ENCODE data around the gene RALGAPA2.

Gene RALGAPA2

DNA sequence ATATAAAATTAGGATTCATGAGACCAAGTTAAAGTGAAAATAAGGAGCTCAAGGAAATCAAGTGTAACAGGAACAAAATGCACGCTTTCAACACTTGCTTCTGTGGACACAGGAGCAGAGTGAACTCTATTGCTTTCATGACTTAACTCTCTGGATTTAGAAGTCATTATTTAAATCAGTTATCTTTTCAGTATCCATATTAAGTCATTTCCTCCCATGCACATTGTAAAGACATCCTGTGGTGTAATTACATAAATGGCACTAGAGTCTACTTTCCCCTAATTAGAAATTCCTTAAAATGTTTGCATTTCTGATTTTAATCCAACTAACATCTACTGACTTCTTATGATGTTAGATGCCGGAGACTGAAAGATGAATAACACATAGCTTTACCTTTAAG, 256.5 kb downstream of the RALGAPA2 start:
- DNase-seq = no peak

- no peak for DNase-seq
Observed at GRCh38 chr20:20454850-20455627, 257.4 kb downstream of the RALGAPA2 start.

DNA sequence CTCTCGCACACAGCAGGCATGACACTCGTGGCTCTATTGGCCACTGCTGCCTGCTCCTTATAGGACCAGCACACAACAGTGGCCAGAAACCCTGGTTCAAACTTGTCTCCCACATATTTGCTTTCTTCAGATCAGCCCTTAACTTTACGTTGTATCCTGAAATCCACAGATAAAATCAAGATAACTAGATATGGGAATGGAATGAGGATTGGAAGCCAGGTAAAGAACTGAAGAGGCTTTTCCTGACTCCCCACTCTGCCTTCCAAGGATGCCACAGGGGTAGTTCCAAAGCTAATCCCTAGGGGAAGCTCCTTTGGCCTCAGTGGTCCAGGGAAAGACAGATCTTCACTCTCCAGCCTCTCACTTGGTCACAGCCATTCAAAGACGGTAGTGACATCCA, 258.1 kb downstream of the RALGAPA2 start:
- no peak for DNase-seq

DNA sequence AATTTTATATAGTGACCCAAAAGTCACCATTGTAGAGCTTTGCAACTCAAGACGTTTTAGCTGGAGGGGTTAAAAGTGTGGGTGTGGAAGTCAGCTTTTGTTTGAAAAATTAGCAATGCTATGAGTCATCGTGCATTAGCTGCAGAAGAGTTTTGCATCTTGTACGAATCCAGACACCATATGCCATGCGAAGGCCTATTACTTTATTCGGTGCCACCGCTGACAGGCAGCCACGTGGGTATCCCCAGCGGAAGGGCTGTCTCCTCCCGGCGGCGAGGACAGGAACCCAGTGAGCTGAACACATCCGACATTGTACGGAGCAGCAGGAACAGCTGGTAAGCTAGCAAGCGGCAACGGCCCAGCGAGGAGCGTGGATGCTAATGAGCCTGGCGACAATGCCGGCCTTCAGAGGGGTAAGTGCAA, 260.2 kb downstream of the RALGAPA2 start:
- peak; percentile 25 for DNase-seq

DNA sequence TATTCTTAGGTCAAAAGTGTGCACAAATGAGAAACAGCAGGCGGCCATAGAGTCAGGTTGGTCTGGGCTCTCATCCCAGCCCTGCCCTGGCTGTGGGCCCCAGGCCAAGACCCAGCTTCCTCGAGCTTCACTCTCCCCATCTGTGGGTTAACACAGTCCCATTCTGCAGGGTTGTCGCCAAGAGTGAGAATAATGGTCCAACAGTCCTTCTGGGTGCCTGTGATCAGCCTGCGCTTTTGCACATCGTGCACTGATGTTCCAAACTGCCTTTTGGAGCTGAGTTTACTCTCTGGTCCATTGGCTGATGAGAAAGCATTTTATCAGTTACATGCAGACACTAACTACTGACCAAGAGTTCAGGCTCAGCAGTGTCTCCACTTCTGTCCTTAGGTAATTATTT, 261.9 kb downstream of the RALGAPA2 start:
- peak; percentile 57 for DNase-seq

- no peak for DNase-seq
Observed at GRCh38 chr20:20448881-20449280, 263.6 kb downstream of the RALGAPA2 start.

- no peak for DNase-seq
Observed at GRCh38 chr20:20447196-20447595, 265.2 kb downstream of the RALGAPA2 start.

DNA sequence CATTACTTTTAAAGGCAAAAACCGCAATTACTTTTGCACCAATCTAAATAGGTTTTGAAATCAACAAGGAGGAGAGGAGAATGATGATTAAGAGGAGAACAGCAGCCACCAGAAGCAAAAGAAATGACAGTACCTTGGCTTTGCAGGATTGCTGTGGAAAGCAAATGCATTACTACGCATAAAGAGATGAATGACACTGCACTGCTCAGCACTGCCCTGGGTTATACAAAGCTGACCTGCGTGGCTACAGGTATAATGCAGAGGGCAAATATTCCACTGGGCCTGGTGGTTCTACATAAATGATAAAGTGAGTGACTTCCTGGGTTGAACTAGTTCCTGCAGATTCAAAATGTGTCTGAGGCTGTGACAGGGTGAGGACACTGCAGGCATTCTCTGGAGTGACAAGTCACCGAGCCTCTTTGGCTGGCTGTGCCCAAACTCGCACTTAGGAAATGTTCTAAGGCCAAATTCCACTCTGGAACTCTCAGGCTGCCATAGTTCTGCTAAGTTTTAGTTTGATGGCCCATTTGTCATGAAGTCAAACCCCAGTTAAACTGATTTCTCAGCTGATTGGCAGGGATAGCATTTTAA, 265.9 kb downstream of the RALGAPA2 start:
- no peak for DNase-seq

- DNase-seq = no peak
Observed at GRCh38 chr20:20446001-20446400, 266.4 kb downstream of the RALGAPA2 start.

DNA sequence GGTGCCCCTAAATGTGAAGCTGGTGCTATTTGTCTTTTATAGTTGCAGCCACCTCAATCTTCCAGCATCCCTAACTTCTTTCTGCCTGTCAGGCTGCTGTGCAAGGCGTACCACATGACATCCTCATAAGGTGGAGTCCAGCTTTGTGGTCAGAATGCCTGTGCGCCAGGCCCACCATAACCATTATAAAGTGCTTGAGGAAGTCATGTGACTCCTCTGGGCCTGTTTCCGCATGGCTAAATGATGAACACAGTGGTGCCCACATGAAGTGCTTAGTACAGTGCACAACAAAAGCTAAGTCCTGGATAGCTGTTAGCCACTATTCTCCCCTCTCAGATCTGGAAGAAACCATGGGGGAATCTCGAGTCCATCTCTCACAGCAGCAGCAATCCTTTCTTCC, 268.9 kb downstream of the RALGAPA2 start:
- DNase-seq = no peak

- DNase-seq = peak; percentile 67
Observed at GRCh38 chr20:20442466-20442865, 270.0 kb downstream of the RALGAPA2 start.

GRCh38 chr20:20440886-20441658, 271.4 kb downstream of the RALGAPA2 start:
- DNase-seq = no peak

DNA sequence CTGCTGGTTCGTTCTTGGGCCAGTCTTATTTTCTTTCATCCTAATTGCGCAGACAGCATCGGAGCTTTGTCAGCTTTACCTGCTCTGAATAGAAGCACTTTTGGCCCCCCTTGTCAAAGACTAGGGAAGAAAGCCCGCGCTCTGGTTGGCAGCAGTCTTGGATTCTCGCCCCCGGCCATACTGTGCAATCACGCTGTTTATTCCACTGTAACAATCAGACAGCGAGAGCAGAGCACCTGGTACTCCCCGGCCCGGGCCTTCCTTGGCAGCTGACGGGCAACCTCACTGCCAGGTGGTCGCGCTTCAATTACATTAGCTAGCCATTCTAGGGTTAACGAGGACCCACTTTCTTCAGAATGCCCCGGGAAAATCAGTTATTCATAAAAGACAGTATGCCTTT, 272.0 kb downstream of the RALGAPA2 start:
- DNase-seq = no peak

DNA sequence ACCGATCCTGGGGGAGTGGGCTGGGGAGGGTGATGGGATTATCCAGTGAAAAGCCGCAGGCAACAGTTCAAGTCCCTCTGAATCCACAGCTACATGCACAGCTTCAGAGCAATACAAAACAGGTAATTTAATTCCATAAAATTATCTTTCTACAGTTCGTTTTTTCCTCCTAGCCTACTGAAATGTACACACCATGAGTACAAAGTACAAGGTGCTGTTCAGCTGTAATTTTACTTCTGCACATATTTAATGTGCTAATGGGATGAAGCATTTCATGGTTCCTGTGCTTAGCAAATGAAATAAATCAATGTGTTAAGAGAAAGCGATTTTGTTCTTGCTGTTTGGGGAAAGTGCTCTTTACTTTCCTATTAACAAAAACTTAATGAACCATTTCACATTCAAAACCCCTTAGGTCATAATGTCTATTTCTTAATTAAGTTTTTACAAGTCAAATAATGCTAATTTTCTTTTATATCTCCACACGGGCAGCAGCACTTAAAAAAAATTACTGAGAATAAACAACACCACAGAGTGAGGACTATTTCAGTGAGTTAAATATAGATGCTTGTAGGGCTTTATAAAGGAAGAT, 272.7 kb downstream of the RALGAPA2 start:
- no peak for DNase-seq

- DNase-seq = no peak
Observed at GRCh38 chr20:20437314-20437713, 275.1 kb downstream of the RALGAPA2 start.

GRCh38 chr20:20436689-20437088, 275.8 kb downstream of the RALGAPA2 start:
- DNase-seq = no peak

GRCh38 chr20:20435453-20435852, 277.0 kb downstream of the RALGAPA2 start:
- no peak for DNase-seq

DNA sequence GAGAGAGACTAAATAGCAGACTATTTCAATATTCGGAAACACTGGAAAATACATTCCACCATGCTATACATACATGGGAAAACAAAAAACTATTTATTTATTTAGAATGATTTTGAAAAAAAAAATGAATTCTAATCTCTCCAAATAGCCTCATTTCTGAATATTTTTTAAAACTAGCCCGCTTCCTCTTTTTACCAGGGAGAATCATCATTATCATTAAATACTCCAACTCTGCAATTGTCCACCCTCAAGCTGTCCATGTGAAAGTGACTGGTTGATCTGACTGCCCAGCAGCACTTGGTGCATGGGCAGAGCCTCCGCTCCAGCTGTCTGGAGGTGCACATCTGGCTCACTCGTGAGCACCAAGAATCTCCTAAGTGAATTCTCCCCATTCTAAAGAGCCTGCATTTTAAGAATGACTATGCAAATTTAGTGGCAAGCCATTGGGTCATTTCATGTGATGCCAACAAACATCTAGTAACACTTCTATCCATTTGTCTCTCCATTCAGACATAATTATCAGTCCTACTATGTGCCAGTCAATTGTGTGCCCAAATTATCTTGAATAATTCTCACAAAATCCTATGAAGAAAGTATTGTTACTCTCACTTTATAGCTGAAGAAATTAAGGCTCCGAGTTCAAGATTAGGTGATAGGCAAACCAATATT, 279.7 kb downstream of the RALGAPA2 start:
- DNase-seq = no peak

- no peak for DNase-seq
Observed at GRCh38 chr20:20430066-20430465, 282.4 kb downstream of the RALGAPA2 start.

DNA sequence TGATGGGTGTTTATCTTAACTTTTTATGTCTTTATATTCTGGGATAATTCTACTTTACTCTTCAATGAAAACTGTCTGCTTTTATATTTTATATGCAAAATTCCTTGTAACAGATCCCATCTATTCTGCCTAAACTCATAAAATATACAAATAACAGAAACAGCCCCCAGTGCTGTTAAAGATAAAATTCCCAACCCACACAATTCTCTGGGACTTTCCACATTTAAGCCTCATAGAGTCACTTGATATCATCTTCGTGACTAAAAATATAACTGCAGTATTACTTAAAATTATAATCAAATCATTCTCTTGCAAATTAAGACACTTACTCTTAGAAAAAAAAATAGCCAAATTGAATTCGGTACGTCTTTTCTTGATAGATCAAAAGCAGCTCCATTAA, 284.4 kb downstream of the RALGAPA2 start:
- DNase-seq = no peak

- no peak for DNase-seq
Observed at GRCh38 chr20:20427227-20427864, 285.1 kb downstream of the RALGAPA2 start.

GRCh38 chr20:20426655-20426907, 285.9 kb downstream of the RALGAPA2 start:
- no peak for DNase-seq

Measured in hematopoietic multipotent progenitor cell treated with erythropoietin and hydrocortisone succinate and interleukin-3 and kit ligand, for 8 days (in vitro differentiated cells).